ENCODE results near the gene CAMTA1. TPM values are rescaled to one million over a fixed set of nuclear protein-coding genes. Genes with fewer than 3 reads are reported as not detected.

The CAMTA1 gene
- total RNA-seq, 2 experiments from 2014 or later: 43.9 to 73.3 TPM

DNA sequence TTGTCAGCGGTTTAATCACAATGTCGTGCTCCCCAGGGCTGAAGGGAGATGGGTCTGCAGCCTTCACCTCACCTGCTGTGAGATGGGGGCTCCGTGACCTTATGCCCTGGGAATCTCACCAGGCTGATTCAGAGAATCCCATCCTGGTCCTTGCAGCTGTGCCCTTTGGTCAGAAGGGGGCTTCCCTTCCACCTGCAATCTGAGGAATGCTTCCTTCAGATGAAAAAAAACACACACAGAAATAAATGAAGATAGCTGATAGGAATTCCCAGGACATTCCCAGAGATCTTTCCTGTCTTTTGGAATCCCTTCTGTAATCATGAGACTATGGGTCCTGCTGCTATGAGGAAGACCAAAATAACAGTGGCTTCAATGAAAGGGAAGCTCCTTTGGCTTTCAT, 858.8 kb downstream of the CAMTA1 start:
- ChIA-PET CTCF (ENCODE audit: unreplicated experiment) (no interaction called here), POLR2A (no interaction called here)
- no peak for DNase-seq (ENCODE audit: low spot score)
- no peak for TF ChIP-seq EZH2phosphoT487 (IDR thresholded peaks at IDR 0.05; ENCODE audit: borderline replicate concordance, low read depth, low read length)
- TF ChIP-seq, protein P1, sequence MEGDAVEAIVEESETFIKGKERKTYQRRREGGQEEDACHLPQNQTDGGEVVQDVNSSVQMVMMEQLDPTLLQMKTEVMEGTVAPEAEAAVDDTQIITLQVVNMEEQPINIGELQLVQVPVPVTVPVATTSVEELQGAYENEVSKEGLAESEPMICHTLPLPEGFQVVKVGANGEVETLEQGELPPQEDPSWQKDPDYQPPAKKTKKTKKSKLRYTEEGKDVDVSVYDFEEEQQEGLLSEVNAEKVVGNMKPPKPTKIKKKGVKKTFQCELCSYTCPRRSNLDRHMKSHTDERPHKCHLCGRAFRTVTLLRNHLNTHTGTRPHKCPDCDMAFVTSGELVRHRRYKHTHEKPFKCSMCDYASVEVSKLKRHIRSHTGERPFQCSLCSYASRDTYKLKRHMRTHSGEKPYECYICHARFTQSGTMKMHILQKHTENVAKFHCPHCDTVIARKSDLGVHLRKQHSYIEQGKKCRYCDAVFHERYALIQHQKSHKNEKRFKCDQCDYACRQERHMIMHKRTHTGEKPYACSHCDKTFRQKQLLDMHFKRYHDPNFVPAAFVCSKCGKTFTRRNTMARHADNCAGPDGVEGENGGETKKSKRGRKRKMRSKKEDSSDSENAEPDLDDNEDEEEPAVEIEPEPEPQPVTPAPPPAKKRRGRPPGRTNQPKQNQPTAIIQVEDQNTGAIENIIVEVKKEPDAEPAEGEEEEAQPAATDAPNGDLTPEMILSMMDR (conservative IDR thresholded peaks at IDR 0.05; ENCODE audit: low read length): no peak
- Histone ChIP-seq H3K4me3 (ENCODE audit: low read depth, low read length, poor library complexity, severe bottlenecking) (no peak overlapping the region), H3K79me2 (ENCODE audit: insufficient read depth, low read depth, low read length) (no peaks in the 10 kb centered on the region), H3K9me2 (ENCODE audit: insufficient read depth, low read length) (no peaks in the 10 kb centered on the region), H3K9me3 (ENCODE audit: low read length) (no peaks in the 10 kb centered on the region), H2AFZ (ENCODE audit: low read length) (no peak overlapping the region), H3K36me3 (ENCODE audit: insufficient read depth, low read length) (no peaks in the 10 kb centered on the region), H3K4me2 (ENCODE audit: low read length) (no peak overlapping the region), H3K27ac (ENCODE audit: low read depth, low read length, poor library complexity, severe bottlenecking) (no peak overlapping the region), H3K4me1 (ENCODE audit: insufficient read depth, low read length, poor library complexity, severe bottlenecking) (no peaks in the 10 kb centered on the region), H4K20me1 (ENCODE audit: insufficient read depth, low read length) (no peaks in the 10 kb centered on the region)
- BruUV-seq (replicated peaks): no TSS peak
- intact Hi-C loops (cut with micrococcal nuclease; ENCODE audit: unreplicated experiment): no loop called here

DNA sequence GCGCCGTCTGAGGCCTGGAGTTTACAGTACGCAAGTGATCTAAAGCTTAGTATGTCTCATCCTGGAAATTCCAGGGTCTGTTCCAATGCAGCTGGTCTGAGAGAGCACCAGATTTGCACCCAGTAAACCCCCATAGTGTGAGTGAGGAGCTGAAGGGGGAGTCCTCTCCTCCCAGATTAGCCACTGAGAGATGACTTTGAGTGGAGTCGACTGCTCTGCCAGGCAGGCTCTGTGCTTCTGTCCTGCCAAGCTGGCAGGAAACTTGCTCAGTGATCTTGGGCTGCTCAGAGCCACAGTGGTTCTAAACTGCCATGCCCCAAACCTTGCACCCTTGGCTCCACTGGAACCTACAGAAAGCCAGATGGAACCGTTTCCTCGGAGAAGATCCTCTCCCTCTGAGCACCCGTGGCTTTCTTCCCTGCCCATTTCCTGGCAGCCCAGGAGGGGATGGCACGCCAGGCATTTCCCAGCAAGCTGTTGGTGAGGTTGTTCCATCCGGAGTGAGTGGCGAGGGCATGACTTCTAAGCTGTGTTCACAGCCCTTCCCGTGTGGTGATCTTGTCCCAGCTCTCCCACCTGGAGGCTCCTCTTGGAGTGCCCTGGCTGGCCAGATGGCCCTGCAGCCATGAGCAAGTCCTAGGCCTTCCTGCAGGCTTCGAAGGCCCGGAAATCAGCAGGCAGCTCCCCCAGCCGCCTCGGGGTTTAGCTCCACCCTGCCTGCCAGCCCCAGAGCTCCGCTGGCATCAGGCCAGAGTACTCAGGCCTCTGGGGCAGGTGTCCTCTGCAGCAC, 859.9 kb downstream of the CAMTA1 start:
- Histone ChIP-seq H3K4me2 (ENCODE audit: low read length) (no peak overlapping the region), H3K79me2 (ENCODE audit: insufficient read depth, low read depth, low read length) (no peaks in the 10 kb centered on the region), H3K36me3 (ENCODE audit: insufficient read depth, low read length) (no peaks in the 10 kb centered on the region), H3K4me1 (ENCODE audit: insufficient read depth, low read length, poor library complexity, severe bottlenecking) (no peaks in the 10 kb centered on the region), H4K20me1 (ENCODE audit: insufficient read depth, low read length) (no peaks in the 10 kb centered on the region), H2AFZ (ENCODE audit: low read length) (no peak overlapping the region), H3K4me3 (ENCODE audit: low read depth, low read length, poor library complexity, severe bottlenecking) (no peak overlapping the region), H3K27ac (ENCODE audit: low read depth, low read length, poor library complexity, severe bottlenecking) (no peak overlapping the region), H3K9me3 (ENCODE audit: low read length) (no peaks in the 10 kb centered on the region), H3K9me2 (ENCODE audit: insufficient read depth, low read length) (no peaks in the 10 kb centered on the region)
- intact Hi-C loops (cut with micrococcal nuclease; ENCODE audit: unreplicated experiment): no loop called here
- ChIA-PET POLR2A (no interaction called here), CTCF (ENCODE audit: unreplicated experiment) (no interaction called here)
- TF ChIP-seq, protein P1 (conservative IDR thresholded peaks at IDR 0.05; ENCODE audit: low read length): no peak
- TF ChIP-seq EZH2phosphoT487 (IDR thresholded peaks at IDR 0.05; ENCODE audit: borderline replicate concordance, low read depth, low read length): no peak
- DNase-seq (ENCODE audit: low spot score): no peak
- no TSS peak for BruUV-seq (replicated peaks)

DNA sequence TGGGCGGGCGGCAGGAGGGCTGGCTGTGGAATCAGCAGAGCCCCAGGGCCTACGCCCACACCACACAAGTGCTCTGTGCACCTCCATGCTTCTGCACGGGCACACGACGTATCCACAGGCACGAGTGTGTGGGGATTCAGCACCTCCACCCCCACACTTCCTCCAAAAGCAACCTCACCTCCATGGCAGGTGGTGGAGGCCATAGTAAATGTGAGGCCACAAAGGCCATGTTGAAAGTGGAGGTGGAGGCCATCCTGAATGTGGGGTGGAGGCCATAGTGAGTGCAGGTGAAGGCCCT, 860.4 kb downstream of the CAMTA1 start:
- no peak for DNase-seq (ENCODE audit: low spot score)
- no peaks in the 10 kb centered on the region for H3K9me2 ChIP-seq (ENCODE audit: insufficient read depth, low read length)
- no peak overlapping the region for H3K4me2 ChIP-seq (ENCODE audit: low read length)
- no TSS peak for BruUV-seq (replicated peaks)
- no peak for TF ChIP-seq EZH2phosphoT487 (IDR thresholded peaks at IDR 0.05; ENCODE audit: borderline replicate concordance, low read depth, low read length)
- TF ChIP-seq, protein P1 (conservative IDR thresholded peaks at IDR 0.05; ENCODE audit: low read length): no peak
- H4K20me1 ChIP-seq (ENCODE audit: insufficient read depth, low read length): no peaks in the 10 kb centered on the region
- no peaks in the 10 kb centered on the region for H3K9me3 ChIP-seq (ENCODE audit: low read length)
- ChIA-PET POLR2A (no interaction called here), CTCF (ENCODE audit: unreplicated experiment) (no interaction called here)
- no peaks in the 10 kb centered on the region for H3K36me3 ChIP-seq (ENCODE audit: insufficient read depth, low read length)
- H3K79me2 ChIP-seq (ENCODE audit: insufficient read depth, low read depth, low read length): no peaks in the 10 kb centered on the region
- H2AFZ ChIP-seq (ENCODE audit: low read length): no peak overlapping the region
- H3K4me3 ChIP-seq (ENCODE audit: low read depth, low read length, poor library complexity, severe bottlenecking): no peak overlapping the region
- H3K4me1 ChIP-seq (ENCODE audit: insufficient read depth, low read length, poor library complexity, severe bottlenecking): no peaks in the 10 kb centered on the region
- no peak overlapping the region for H3K27ac ChIP-seq (ENCODE audit: low read depth, low read length, poor library complexity, severe bottlenecking)
- intact Hi-C loops (cut with micrococcal nuclease; ENCODE audit: unreplicated experiment): loop anchor here (2.0 kb wide), 1 partner anchor 603 kb away; no protein-coding TSS in a partner anchor
